ENCODE measurements around the gene CPLX3. TPM values are rescaled to one million over a fixed set of nuclear protein-coding genes. Genes with fewer than 3 reads are reported as not detected.

CPLX3 gene
- total RNA-seq, 1 experiment from 2014 or later: not detected

DNA sequence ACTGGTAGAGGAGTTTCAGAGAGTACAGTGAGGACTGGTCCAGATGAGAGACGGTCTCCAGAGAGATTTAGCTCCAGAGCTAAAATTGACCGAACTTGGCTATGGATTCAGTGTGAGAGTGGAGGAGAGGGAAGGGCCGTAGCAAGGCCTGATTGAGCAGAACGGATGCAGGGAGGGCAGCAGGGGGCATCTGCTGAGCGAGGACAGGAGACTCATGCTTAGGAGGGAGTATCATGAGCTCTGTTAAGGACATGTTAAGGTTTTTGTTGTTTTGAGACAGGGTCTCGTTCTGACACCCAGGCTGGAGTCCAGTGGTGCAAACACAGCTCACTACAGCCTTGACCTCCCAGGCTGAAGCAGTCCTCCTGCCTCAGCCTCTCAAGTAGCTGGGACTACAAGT is 21.5 kb upstream of the CPLX3 start:
- no peak overlapping the region for H3K14ac ChIP-seq (ENCODE audit: insufficient read depth, low read length)
- Mint-ChIP-seq H3K27me3 (ENCODE audit: low read depth) (0 out of 2 replicates have a peak, but pooled peaks cover 2% of the 10 kb centered on the region), H3K4me1 (peaks cover 11 to 22% of the 10 kb centered on the region in 2 experiments), H3K9me3 (no peaks in the 10 kb centered on the region), H3K4me3 (no peak overlapping the region), H3K27ac (peak overlapping the region in 2 of 3 experiments; percentile 12 to 53; a peak in 3 of 7 replicates), H3K36me3 (ENCODE audit: insufficient read depth in 1 of 3, low read depth in 3 of 3) (peaks cover 11 to 31% (median 30%) of the 10 kb centered on the region in 3 experiments; a peak in 5 of 7 replicates)
- H3K4me1 ChIP-seq (ENCODE audit: insufficient read depth, low read length): no peaks in the 10 kb centered on the region
- no peak overlapping the region for H4K91ac ChIP-seq (ENCODE audit: insufficient read length, low read depth, low read length)
- no peak overlapping the region for H2BK12ac ChIP-seq (ENCODE audit: insufficient read length, low read depth, low read length)
- DNase-seq: no peak
- H3K79me2 ChIP-seq (ENCODE audit: insufficient read depth, low read length): no peaks in the 10 kb centered on the region
- H3K23ac ChIP-seq (ENCODE audit: insufficient read length, low read depth, low read length): no peak overlapping the region
- H4K5ac ChIP-seq (ENCODE audit: insufficient read length, low read depth, low read length): no peak overlapping the region
- H3K27ac ChIP-seq (ENCODE audit: insufficient read length, low read depth, low read length): no peak overlapping the region
- H4K20me1 ChIP-seq (ENCODE audit: control insufficient read depth, insufficient read depth, insufficient read length): no peaks in the 10 kb centered on the region
- no peak overlapping the region for H3K9ac ChIP-seq (ENCODE audit: extremely low read depth, insufficient read length, low read length)
- no peaks in the 10 kb centered on the region for H3K27me3 ChIP-seq (ENCODE audit: insufficient read depth, low read length)
- H2AK5ac ChIP-seq (ENCODE audit: insufficient read length, low read length): no peak overlapping the region
- H2BK15ac ChIP-seq (ENCODE audit: low read depth, low read length): no peak overlapping the region
- no peak overlapping the region for H4K8ac ChIP-seq (replicated peaks; ENCODE audit: insufficient read length, low read depth, low read length)
- no peak overlapping the region for H3K4me2 ChIP-seq (ENCODE audit: insufficient read depth, insufficient read length, low read length)
- H2BK5ac ChIP-seq (ENCODE audit: insufficient read length, low read length): no peak overlapping the region
- H3K4ac ChIP-seq (ENCODE audit: low read depth, low read length): no peak overlapping the region
- no peak overlapping the region for H2BK120ac ChIP-seq (ENCODE audit: low read depth, low read length, poor library complexity, severe bottlenecking)
- no peak overlapping the region for H3K18ac ChIP-seq (ENCODE audit: insufficient read length, low read depth, low read length)
- TF ChIP-seq, protein P1, sequence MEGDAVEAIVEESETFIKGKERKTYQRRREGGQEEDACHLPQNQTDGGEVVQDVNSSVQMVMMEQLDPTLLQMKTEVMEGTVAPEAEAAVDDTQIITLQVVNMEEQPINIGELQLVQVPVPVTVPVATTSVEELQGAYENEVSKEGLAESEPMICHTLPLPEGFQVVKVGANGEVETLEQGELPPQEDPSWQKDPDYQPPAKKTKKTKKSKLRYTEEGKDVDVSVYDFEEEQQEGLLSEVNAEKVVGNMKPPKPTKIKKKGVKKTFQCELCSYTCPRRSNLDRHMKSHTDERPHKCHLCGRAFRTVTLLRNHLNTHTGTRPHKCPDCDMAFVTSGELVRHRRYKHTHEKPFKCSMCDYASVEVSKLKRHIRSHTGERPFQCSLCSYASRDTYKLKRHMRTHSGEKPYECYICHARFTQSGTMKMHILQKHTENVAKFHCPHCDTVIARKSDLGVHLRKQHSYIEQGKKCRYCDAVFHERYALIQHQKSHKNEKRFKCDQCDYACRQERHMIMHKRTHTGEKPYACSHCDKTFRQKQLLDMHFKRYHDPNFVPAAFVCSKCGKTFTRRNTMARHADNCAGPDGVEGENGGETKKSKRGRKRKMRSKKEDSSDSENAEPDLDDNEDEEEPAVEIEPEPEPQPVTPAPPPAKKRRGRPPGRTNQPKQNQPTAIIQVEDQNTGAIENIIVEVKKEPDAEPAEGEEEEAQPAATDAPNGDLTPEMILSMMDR (conservative IDR thresholded peaks at IDR 0.05): no peak
- no CpG with 5 or more reads among the region's 6 CpGs for WGBS (ENCODE audit: extremely low coverage, insufficient read length, low lambda C conversion rate)
- no peak overlapping the region for H3K56ac ChIP-seq (ENCODE audit: insufficient read length, low read depth, low read length)
- no peaks in the 10 kb centered on the region for H3K23me2 ChIP-seq (ENCODE audit: insufficient read length, low read depth, low read length, poor library complexity, severe bottlenecking)
- no peak overlapping the region for H2AFZ ChIP-seq (ENCODE audit: low read length)
- H3K9me3 ChIP-seq (ENCODE audit: control insufficient read depth, low read depth, low read length): no peaks in the 10 kb centered on the region
- H3K79me1 ChIP-seq (ENCODE audit: insufficient read depth, low read depth, low read length, poor library complexity, severe bottlenecking): no peaks in the 10 kb centered on the region
- H2BK20ac ChIP-seq (ENCODE audit: low read depth, low read length, poor library complexity, severe bottlenecking): no peak overlapping the region
- H3T11ph ChIP-seq (ENCODE audit: low read length): no peak overlapping the region

Measured in H9 (cell line).